ENCODE data around the gene THOP1.

The THOP1 gene

GRCh38 chr19:2850256-2850925 lies 65.1 kb downstream of the THOP1 start:
- DNase-seq (ENCODE audit: low spot score) = no peak

- DNase-seq (ENCODE audit: low spot score) = no peak
These were observed 67.3 kb downstream of the THOP1 start for GRCh38 chr19:2852598-2852997.

DNA sequence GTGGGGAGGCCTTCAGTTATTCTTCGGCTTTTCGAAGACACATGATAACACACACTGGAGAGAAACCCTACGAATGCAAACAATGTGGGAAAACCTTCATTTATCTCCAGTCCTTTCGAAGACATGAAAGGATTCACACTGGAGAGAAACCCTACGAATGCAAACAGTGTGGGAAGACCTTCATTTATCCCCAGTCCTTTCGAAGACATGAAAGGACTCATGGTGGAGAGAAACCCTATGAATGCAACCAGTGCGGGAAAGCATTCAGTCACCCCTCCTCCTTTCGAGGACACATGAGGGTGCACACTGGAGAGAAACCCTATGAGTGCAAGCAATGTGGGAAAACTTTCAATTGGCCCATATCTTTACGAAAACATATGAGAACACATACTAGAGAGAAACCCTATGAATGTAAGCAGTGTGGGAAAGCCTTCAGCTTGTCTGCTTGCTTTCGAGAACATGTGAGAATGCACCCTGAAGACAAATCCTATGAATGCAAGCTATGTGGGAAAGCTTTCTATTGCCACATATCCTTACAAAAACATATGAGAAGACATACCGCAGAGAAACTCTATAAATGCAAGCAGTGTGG lies 67.8 kb downstream of the THOP1 start:
- no peak for DNase-seq (ENCODE audit: low spot score)

DNA sequence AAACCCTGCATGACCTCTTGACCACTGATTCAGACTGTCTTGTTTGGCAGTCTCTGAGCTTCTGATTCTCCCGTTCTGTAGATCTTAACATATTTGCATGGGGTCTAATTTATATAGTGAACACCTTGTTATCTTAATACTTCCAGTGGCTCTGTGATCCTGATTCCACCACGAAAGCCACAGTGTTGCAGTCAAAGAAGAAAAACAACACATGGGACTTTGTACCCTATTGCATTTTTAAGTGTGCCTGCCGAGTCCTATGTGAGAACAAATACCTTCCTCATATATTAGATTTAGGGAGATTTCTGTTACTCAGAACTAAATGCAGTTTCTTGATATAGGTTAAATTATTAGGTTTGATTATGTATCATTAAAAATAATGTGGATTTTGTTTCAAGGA lies 69.5 kb downstream of the THOP1 start:
- DNase-seq (ENCODE audit: low spot score) = no peak

GRCh38 chr19:2856457-2857050 lies 71.3 kb downstream of the THOP1 start:
- DNase-seq (ENCODE audit: low spot score) = no peak

DNA sequence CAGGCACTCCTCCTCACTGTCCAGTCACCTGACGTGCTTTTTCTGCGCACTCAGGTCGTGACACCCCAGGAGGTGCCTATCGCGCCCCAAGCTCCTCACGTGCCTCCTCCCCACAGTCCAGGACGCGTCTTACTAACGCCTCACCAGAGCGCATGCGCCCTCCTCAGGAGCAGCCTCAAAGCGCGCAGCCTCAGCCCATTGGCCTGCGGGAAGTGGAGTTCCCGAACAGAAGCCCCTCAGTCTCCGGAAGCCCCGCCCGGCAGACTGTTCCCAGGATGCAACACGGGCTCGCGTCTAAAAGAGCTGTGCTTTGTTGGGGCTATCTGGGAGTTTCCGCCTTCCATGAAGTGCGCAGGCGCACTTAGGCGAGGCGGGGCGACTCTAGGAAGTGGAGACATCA lies 73.6 kb downstream of the THOP1 start:
- no peak for DNase-seq (ENCODE audit: low spot score)

- DNase-seq (ENCODE audit: low spot score) = no peak
These were observed 78.5 kb downstream of the THOP1 start for GRCh38 chr19:2863816-2864215.
